C4-2B (cell line): Measurements from ENCODE around the gene PUM2.

Experiments used
- CTCF ChIP-seq: fragments of 450-650 bp; conservative IDR thresholded peaks from 2 replicates; pipeline ENCODE4 v1.5.1; 2017; ENCODE audit warnings: mild to moderate bottlenecking
- ZFX ChIP-seq: fragments of 450-650 bp; IDR thresholded peaks from 2 replicates; pipeline ENCODE4 v1.6.1; 2017

DNA sequence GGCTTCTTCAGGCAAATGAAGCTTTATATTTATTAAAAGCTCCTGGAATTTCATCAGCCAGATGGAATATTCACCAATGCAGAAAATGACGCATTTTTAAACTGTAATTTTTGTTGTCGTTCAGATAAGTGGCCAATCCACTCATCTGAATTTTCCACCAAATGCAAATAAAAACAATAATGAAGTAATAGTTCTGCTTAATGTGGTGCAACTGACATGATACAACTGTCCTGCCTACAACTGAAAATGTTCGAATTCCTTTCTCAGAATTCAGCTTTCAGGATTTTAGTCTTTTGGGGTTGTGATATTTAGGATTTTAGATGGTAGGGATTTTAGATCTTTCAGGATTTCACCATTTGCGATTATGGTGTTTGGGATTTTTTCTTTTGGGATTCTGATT is 27.1 kb upstream of the PUM2 start:
- TF ChIP-seq CTCF (no peak), ZFX (no peak)
